ENCODE results near the gene PAK3. TPM values are rescaled to one million over a fixed set of nuclear protein-coding genes. Genes with fewer than 3 reads are reported as not detected.
A peak's percentile ranks its signal among the peaks of the same experiment; 100 is the strongest.

The PAK3 gene
- total and polyA plus RNA-seq, 9 of the 15 experiments (the other 6 are each of a cell fraction or from before 2014, with no cell fraction given), result not detected

DNA sequence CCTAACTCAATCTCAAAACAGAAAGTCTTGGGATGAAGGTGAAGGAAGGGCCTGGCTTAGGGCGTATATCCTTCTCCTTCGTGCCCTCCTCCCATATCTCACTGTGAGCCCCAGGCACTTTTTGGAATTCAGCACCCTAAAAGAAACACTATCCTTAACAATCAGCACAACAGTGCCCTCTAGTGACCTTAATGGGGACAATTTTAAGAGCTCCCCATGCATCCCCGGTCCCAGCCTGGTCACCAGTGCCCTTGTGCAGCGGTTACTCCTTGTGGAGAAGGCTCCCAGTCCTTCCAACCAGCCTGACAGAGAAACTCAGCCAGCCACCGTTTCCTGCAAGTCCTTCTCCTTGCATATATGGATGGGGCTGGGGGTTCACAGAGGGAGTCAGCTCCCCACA is 4.2 kb downstream of the PAK3 start:
- no peaks in the 10 kb centered on the region for H3K9me3 ChIP-seq (replicated peaks; ENCODE audit: control insufficient read depth, insufficient read depth, low read depth, low read length)
- TF ChIP-seq NFE2 (IDR thresholded peaks at IDR 0.05; ENCODE audit: low read depth) (no peak), CCNT2 (IDR thresholded peaks at IDR 0.05; ENCODE audit: borderline replicate concordance, extremely low read depth, insufficient read length, low read depth, low read length) (no peak), RAD21 (CRISPR knock-in tag; conservative IDR thresholded peaks at IDR 0.05 in 1 of 2, IDR thresholded peaks at IDR 0.05 in 1 of 2) (peak in 1 of 2 experiments; percentile 27; a peak in 2 of 4 replicates), TAF9B (IDR thresholded peaks at IDR 0.05; ENCODE audit: partially characterized antibody) (no peak)
- TF ChIP-seq, protein P1, sequence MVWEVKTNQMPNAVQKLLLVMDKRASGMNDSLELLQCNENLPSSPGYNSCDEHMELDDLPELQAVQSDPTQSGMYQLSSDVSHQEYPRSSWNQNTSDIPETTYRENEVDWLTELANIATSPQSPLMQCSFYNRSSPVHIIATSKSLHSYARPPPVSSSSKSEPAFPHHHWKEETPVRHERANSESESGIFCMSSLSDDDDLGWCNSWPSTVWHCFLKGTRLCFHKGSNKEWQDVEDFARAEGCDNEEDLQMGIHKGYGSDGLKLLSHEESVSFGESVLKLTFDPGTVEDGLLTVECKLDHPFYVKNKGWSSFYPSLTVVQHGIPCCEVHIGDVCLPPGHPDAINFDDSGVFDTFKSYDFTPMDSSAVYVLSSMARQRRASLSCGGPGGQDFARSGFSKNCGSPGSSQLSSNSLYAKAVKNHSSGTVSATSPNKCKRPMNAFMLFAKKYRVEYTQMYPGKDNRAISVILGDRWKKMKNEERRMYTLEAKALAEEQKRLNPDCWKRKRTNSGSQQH (CRISPR knock-in tag; IDR thresholded peaks at IDR 0.05), result no peak
- TF ChIP-seq, protein P2, sequence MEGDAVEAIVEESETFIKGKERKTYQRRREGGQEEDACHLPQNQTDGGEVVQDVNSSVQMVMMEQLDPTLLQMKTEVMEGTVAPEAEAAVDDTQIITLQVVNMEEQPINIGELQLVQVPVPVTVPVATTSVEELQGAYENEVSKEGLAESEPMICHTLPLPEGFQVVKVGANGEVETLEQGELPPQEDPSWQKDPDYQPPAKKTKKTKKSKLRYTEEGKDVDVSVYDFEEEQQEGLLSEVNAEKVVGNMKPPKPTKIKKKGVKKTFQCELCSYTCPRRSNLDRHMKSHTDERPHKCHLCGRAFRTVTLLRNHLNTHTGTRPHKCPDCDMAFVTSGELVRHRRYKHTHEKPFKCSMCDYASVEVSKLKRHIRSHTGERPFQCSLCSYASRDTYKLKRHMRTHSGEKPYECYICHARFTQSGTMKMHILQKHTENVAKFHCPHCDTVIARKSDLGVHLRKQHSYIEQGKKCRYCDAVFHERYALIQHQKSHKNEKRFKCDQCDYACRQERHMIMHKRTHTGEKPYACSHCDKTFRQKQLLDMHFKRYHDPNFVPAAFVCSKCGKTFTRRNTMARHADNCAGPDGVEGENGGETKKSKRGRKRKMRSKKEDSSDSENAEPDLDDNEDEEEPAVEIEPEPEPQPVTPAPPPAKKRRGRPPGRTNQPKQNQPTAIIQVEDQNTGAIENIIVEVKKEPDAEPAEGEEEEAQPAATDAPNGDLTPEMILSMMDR (IDR thresholded peaks at IDR 0.05 in 2 of 3, conservative IDR thresholded peaks at IDR 0.05 in 1 of 3; ENCODE audit: insufficient read depth in 2 of 3, low read depth in 1 of 3, low read length in 3 of 3), result peak; percentile 39 to 58 (median 51); a peak in 5 of 6 replicates
- TF ChIP-seq, protein P3, sequence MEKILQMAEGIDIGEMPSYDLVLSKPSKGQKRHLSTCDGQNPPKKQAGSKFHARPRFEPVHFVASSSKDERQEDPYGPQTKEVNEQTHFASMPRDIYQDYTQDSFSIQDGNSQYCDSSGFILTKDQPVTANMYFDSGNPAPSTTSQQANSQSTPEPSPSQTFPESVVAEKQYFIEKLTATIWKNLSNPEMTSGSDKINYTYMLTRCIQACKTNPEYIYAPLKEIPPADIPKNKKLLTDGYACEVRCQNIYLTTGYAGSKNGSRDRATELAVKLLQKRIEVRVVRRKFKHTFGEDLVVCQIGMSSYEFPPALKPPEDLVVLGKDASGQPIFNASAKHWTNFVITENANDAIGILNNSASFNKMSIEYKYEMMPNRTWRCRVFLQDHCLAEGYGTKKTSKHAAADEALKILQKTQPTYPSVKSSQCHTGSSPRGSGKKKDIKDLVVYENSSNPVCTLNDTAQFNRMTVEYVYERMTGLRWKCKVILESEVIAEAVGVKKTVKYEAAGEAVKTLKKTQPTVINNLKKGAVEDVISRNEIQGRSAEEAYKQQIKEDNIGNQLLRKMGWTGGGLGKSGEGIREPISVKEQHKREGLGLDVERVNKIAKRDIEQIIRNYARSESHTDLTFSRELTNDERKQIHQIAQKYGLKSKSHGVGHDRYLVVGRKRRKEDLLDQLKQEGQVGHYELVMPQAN (IDR thresholded peaks at IDR 0.05; ENCODE audit: borderline replicate concordance), result no peak
- no peak overlapping the region for H3K4me2 ChIP-seq (ENCODE audit: insufficient read depth, low read length)
- FAIRE-seq, result peak; percentile 37
- ATAC-seq, result peak; percentile 87
- BruUV-seq (replicated peaks), result no TSS peak
- no peak overlapping the region for H3K4me3 ChIP-seq
- intact Hi-C loops (cut with micrococcal nuclease), result loop anchor here (10.0 kb wide), 1 partner anchor 345 kb away; no protein-coding TSS in a partner anchor
- no peak overlapping the region for H3K27ac ChIP-seq (ENCODE audit: extremely low read depth, low read depth, low read length)
- POLR2A ChIA-PET, result no interaction called here
- peak; percentile 49 to 62 (median 58) for DNase-seq (ENCODE audit: extremely low read depth in 1 of 4, low spot score in 3 of 4)
- in situ Hi-C loops (cut with MboI), result no loop called here
- CTCF ChIA-PET (ENCODE audit: low intra/inter-chr PET ratio), result interaction anchor here (1.0 kb wide), 1 partner anchor 10 kb away, joined by 3 read pairs; no protein-coding TSS in a partner anchor
- H3K27me3 ChIP-seq (ENCODE audit: control insufficient read depth in 2 of 2, insufficient read depth in 2 of 2, low read length in 2 of 2), result no peaks in the 10 kb centered on the region
- peaks cover 0 to 6% of the 10 kb centered on the region in 2 experiments; a peak in 1 of 5 replicates for H3K4me1 ChIP-seq (replicated peaks in 1 of 2; ENCODE audit: control insufficient read depth in 2 of 2, insufficient read depth in 2 of 2, low read length in 2 of 2)
- 4% methylated on average over 5 of the region's 5 CpGs for WGBS (ENCODE audit: insufficient coverage, low coverage, missing lambda C conversion rate)
- H4K20me1 ChIP-seq (replicated peaks; ENCODE audit: control insufficient read depth, insufficient read depth, low read length), result no peaks in the 10 kb centered on the region
- no peaks in the 10 kb centered on the region for H3K36me3 ChIP-seq (ENCODE audit: control insufficient read depth, insufficient read depth, low read length)
- H3K79me2 ChIP-seq (ENCODE audit: control insufficient read depth, insufficient read depth, low read length), result no peaks in the 10 kb centered on the region
- H2AFZ ChIP-seq (ENCODE audit: low read depth, low read length), result no peak overlapping the region
- H3K9me1 ChIP-seq (ENCODE audit: control insufficient read depth, insufficient read depth, low read length), result no peaks in the 10 kb centered on the region
- H3K9ac ChIP-seq (ENCODE audit: insufficient read depth in 1 of 2, low read depth in 2 of 2, low read length in 2 of 2), result no peak overlapping the region
